CD4-positive, CD25-positive, alpha-beta regulatory T cell (primary cell): ENCODE results near the gene OR11H7. TPM values are rescaled to one million over a fixed set of nuclear protein-coding genes. Genes with fewer than 3 reads are reported as not detected.
"Not testable (repeated sequence)": the region's sequence is repeated elsewhere in the genome, so short reads cannot be mapped to it uniquely, and the experiment has no call there.

Source experiments
- ATAC-seq, 2 donors: fragments of 150-1000 bp; cut with Tn5 transposase; one replicate each; pipeline ENCODE4 v1.10.0; 2021; ENCODE audit warnings: low read depth in 2 of 2, moderate number of reproducible peaks in 2 of 2, moderate library complexity in 1 of 2
- DNase-seq, 3 donors: peaks; one replicate each; pipeline versions ENCODE4 v3.0.0 to v3.0.0-alpha.2; 2012 to 2022; ENCODE audit warnings: mixed read lengths in 1 of 3
- H3K27ac ChIP-seq: one replicate; pipeline ENCODE4 v1.7.0; 2013; ENCODE audit warnings: mild to moderate bottlenecking, low read length; ENCODE audit not compliant: insufficient read depth, poor library complexity, severe bottlenecking
- H3K27me3 ChIP-seq: one replicate; pipeline ENCODE4 v1.7.0; 2013; ENCODE audit warnings: low read length; ENCODE audit not compliant: control insufficient read depth, insufficient read depth
- H3K36me3 ChIP-seq: one replicate; pipeline ENCODE4 v1.7.0; 2013; ENCODE audit warnings: mild to moderate bottlenecking, low read length, moderate library complexity; ENCODE audit not compliant: control insufficient read depth, insufficient read depth
- H3K4me1 ChIP-seq: 2 replicates; pipeline ENCODE4 v1.7.0; 2013; ENCODE audit warnings: mild to moderate bottlenecking, low read length; ENCODE audit not compliant: insufficient read depth, control insufficient read depth, poor library complexity, severe bottlenecking
- H3K4me3 ChIP-seq: one replicate; pipeline ENCODE4 v1.7.0; 2013; ENCODE audit warnings: low read depth, mild to moderate bottlenecking, low read length, moderate library complexity
- H3K9me3 ChIP-seq, 2 experiments: 1 replicate in 1 of 2; 2 replicates in 1 of 2; pipeline ENCODE4 v1.7.0; 2013; ENCODE audit warnings: low read length in 2 of 2, mild to moderate bottlenecking in 1 of 2, moderate library complexity in 1 of 2; ENCODE audit not compliant: control insufficient read depth in 2 of 2
- H3K27ac Mint-ChIP-seq, 3 donors: one replicate each; pipeline ENCODE4 v1.8.0; 2020 to 2022; ENCODE audit warnings: mild to moderate bottlenecking in 3 of 3, mixed read lengths in 3 of 3, moderate library complexity in 2 of 3
- H3K27me3 Mint-ChIP-seq: one replicate; pipeline ENCODE4 v1.8.0; 2022; ENCODE audit warnings: mild to moderate bottlenecking, mixed read lengths
- H3K36me3 Mint-ChIP-seq: one replicate; pipeline ENCODE4 v1.8.0; 2020; ENCODE audit warnings: mixed read lengths
- H3K4me1 Mint-ChIP-seq, 4 donors: one replicate each; pipeline ENCODE4 v1.8.0; 2020 to 2022; ENCODE audit warnings: mixed read lengths in 4 of 4, mild to moderate bottlenecking in 1 of 4
- H3K4me3 Mint-ChIP-seq, 4 donors: one replicate each; pipeline ENCODE4 v1.8.0; 2020 to 2022; ENCODE audit warnings: mild to moderate bottlenecking in 4 of 4, mixed read lengths in 4 of 4, moderate library complexity in 3 of 4
- H3K9me3 Mint-ChIP-seq, 7 donors: one replicate each; pipeline ENCODE4 v1.8.0; 2020 to 2022; ENCODE audit warnings: mixed read lengths in 7 of 7, mild to moderate bottlenecking in 3 of 7, moderate library complexity in 2 of 7
- polyA plus RNA-seq, 4 donors: library from polyadenylated mRNA; unstranded; fragments of 300-500 nt; fragmentation: Illumina TruSeq; gene quantifications; one replicate each; pipeline ENCODE4 v1.2.3, GENCODE V29; 2021
- total RNA-seq: library from RNA; stranded (reverse); gene quantifications from one replicate; pipeline ENCODE4 v1.2.3, GENCODE V29; 2022

OR11H7 gene
- total and polyA plus RNA-seq, 5 donors from 2014 or later = not detected

DNA sequence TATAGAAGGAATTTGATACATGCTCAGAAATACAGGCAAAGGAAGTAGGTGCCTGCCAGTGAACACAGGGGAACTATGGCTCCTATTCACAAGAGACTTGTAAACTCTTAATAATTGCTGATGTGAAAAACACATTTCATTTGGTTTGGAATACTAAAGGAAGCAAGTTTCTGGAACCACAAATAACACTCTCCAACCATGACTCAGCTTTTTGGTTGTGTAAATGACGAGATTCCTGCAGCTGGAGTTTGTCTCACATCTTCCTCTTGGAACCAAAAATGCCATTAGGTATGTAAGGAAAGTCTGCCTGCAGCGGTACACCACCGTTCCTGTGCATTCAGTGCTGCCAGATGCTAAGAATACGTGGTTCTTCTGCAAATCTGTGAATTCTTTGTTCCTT lies 9.7 kb upstream of the OR11H7 start:
- Mint-ChIP-seq H3K36me3 (no peaks in the 10 kb centered on the region), H3K27me3 (peaks cover 5% of the 10 kb centered on the region), H3K4me3 (no peak overlapping the region), H3K4me1 (no peaks in the 10 kb centered on the region), H3K9me3 (peaks cover 0 to 1% (median 0%) of the 10 kb centered on the region in 7 donors), H3K27ac (no peak overlapping the region)
- Histone ChIP-seq H3K9me3 (no peaks in the 10 kb centered on the region), H3K27ac (no peak overlapping the region), H3K4me3 (no peak overlapping the region), H3K27me3 (no peaks in the 10 kb centered on the region), H3K4me1 (no peaks in the 10 kb centered on the region), H3K36me3 (no peaks in the 10 kb centered on the region)
- DNase-seq = no peak
- no peak for ATAC-seq

- ATAC-seq = no peak
- H3K36me3 ChIP-seq = no peaks in the 10 kb centered on the region
- Mint-ChIP-seq H3K4me1 (no peaks in the 10 kb centered on the region), H3K27me3 (peaks cover 5% of the 10 kb centered on the region), H3K36me3 (no peaks in the 10 kb centered on the region), H3K27ac (no peak within 1 kb of the TSS), H3K4me3 (no peak within 1 kb of the TSS), H3K9me3 (peaks cover 0 to 8% (median 0%) of the 10 kb centered on the region in 7 donors)
- no peak for DNase-seq
- H3K27ac ChIP-seq = no peak within 1 kb of the TSS
- H3K4me1 ChIP-seq = no peaks in the 10 kb centered on the region
- H3K27me3 ChIP-seq = no peaks in the 10 kb centered on the region
- H3K9me3 ChIP-seq = no peaks in the 10 kb centered on the region
- H3K4me3 ChIP-seq = no peak within 1 kb of the TSS
These were observed 5.4 kb upstream of the OR11H7 start, which contains the start of gene OR11H6 for GRCh38 chr14:20223410-20223809. Gene OR11H6 (plus strand): TSS chr14:20223710. CDS start chr14:20223710, 0 bp downstream.

- not testable (repeated sequence) for H3K4me1 ChIP-seq, H3K36me3 ChIP-seq, H3K4me1 Mint-ChIP-seq, H3K9me3 Mint-ChIP-seq, H3K4me3 Mint-ChIP-seq, H3K4me3 ChIP-seq, H3K9me3 ChIP-seq, ATAC-seq, H3K27me3 Mint-ChIP-seq, H3K27me3 ChIP-seq, H3K36me3 Mint-ChIP-seq, DNase-seq, H3K27ac ChIP-seq, H3K27ac Mint-ChIP-seq
These were observed 6.6 kb downstream of the OR11H7 start for GRCh38 chr14:20235415-20235814.

DNA sequence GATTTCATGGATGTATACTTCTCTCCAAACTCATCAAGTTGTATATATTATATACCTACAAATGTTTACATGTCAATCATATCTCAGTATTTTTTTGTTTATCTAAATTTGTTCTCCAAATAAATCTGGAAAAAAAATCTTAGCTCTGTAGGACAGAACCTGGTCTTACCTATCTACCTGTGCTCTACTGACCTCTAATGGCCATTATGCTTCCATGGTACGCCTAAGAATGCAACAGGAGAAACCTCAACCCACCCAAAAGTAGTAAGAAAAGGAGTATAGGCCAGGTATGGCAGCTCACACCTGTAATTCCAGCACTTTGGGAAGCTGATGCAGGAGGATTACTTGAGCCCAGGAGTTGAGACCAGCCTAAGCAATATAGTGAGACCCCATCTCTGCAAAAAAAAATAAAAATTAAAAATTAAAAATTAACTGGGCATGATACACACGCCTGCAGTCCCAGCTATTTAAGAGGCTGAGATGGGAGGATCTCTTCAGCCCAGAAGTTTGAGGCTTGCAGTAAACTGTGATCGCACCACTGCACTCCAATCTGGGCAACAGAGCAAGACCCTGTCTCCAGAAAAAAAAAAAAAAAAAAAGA lies 19.0 kb downstream of the OR11H7 start:
- ATAC-seq = no peak

DNA sequence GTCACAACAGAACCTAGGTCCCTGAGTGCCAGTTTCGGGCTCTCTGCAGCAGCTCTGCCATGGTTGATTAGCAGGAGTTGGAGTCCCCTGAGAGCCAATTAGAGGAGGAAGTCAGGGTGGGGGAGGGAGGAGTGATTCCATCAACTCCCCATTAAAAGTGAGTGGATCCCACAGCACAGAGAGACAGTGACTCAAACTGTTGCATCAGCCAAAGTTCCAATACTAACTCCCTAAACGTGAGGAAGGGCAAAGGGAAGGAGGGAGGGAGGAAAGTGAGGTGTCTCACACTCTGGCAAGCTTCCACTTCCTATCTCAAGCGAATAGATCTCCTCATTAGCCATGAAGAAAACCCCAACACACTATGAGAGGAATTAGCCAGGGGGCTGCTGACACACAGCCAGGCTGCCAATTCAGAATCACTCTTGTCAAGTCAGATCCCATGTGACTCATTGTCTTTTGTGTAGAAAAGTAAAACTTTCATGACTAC lies 33.9 kb downstream of the OR11H7 start:
- no peak for ATAC-seq
- Histone ChIP-seq H3K27me3 (no peaks in the 10 kb centered on the region), H3K4me3 (no peak overlapping the region), H3K4me1 (no peaks in the 10 kb centered on the region), H3K27ac (no peak overlapping the region), H3K36me3 (no peaks in the 10 kb centered on the region), H3K9me3 (no peaks in the 10 kb centered on the region)
- no peak overlapping the region for H3K4me3 Mint-ChIP-seq
- H3K9me3 Mint-ChIP-seq = peaks cover 0 to 3% (median 0%) of the 10 kb centered on the region in 7 donors
- no peaks in the 10 kb centered on the region for H3K4me1 Mint-ChIP-seq
- no peaks in the 10 kb centered on the region for H3K27me3 Mint-ChIP-seq
- no peak for DNase-seq
- H3K36me3 Mint-ChIP-seq = peaks cover 26% of the 10 kb centered on the region
- H3K27ac Mint-ChIP-seq = no peak overlapping the region

More for the DNA sequence above, 19.0 kb downstream of the OR11H7 start:
- Histone ChIP-seq H3K4me3 (no peak overlapping the region), H3K4me1 (no peaks in the 10 kb centered on the region), H3K9me3 (peaks cover 0 to 5% of the 10 kb centered on the region in 2 experiments), H3K27me3 (peaks cover 1% of the 10 kb centered on the region), H3K27ac (no peak overlapping the region), H3K36me3 (no peaks in the 10 kb centered on the region)
- H3K36me3 Mint-ChIP-seq = peaks cover under 1% of the 10 kb centered on the region
- H3K27ac Mint-ChIP-seq = no peak overlapping the region
- DNase-seq = peak in 1 of 3 donors; percentile 32
- H3K9me3 Mint-ChIP-seq = peaks cover 0 to 6% (median 4%) of the 10 kb centered on the region in 7 donors
- no peaks in the 10 kb centered on the region for H3K4me1 Mint-ChIP-seq
- no peak overlapping the region for H3K4me3 Mint-ChIP-seq
- no peaks in the 10 kb centered on the region for H3K27me3 Mint-ChIP-seq

- not testable (repeated sequence) for ATAC-seq, H3K27ac ChIP-seq, H3K9me3 Mint-ChIP-seq, DNase-seq, H3K9me3 ChIP-seq, H3K27me3 Mint-ChIP-seq, H3K27ac Mint-ChIP-seq, H3K4me3 Mint-ChIP-seq, H3K36me3 ChIP-seq, H3K4me3 ChIP-seq, H3K4me1 ChIP-seq, H3K27me3 ChIP-seq, H3K4me1 Mint-ChIP-seq
- peaks cover 26% of the 10 kb centered on the region for H3K36me3 Mint-ChIP-seq
These were observed 35.6 kb downstream of the OR11H7 start for GRCh38 chr14:20264361-20264760.

GRCh38 chr14:20274062-20274461 lies 45.3 kb downstream of the OR11H7 start:
- Mint-ChIP-seq H3K4me1 (peaks cover 10 to 20% (median 14%) of the 10 kb centered on the region in 4 donors), H3K27me3 (no peaks in the 10 kb centered on the region), H3K27ac (no peak overlapping the region), H3K36me3 (peaks cover 48% of the 10 kb centered on the region), H3K9me3 (peaks cover 5 to 38% (median 12%) of the 10 kb centered on the region in 7 donors), H3K4me3 (no peak overlapping the region)
- H3K27ac ChIP-seq = no peak overlapping the region
- H3K4me3 ChIP-seq = no peak overlapping the region
- peaks cover 9 to 33% of the 10 kb centered on the region in 2 experiments for H3K9me3 ChIP-seq
- no peaks in the 10 kb centered on the region for H3K36me3 ChIP-seq
- H3K27me3 ChIP-seq = no peaks in the 10 kb centered on the region
- DNase-seq (no peak), ATAC-seq (no peak)
- peaks cover 8% of the 10 kb centered on the region for H3K4me1 ChIP-seq

GRCh38 chr14:20277409-20277808 lies 48.6 kb downstream of the OR11H7 start:
- no peaks in the 10 kb centered on the region for H3K27me3 ChIP-seq
- Mint-ChIP-seq H3K27me3 (no peaks in the 10 kb centered on the region), H3K27ac (peak overlapping the region in 1 of 3 donors; percentile 75), H3K4me3 (no peak overlapping the region), H3K36me3 (peaks cover 61% of the 10 kb centered on the region), H3K9me3 (peaks cover 4 to 32% (median 6%) of the 10 kb centered on the region in 7 donors), H3K4me1 (peaks cover 20 to 39% (median 27%) of the 10 kb centered on the region in 4 donors)
- H3K9me3 ChIP-seq = peaks cover 3 to 22% of the 10 kb centered on the region in 2 experiments
- ATAC-seq (no peak), DNase-seq (no peak)
- H3K4me3 ChIP-seq = no peak overlapping the region
- H3K36me3 ChIP-seq = peaks cover 2% of the 10 kb centered on the region
- H3K4me1 ChIP-seq = peaks cover 18% of the 10 kb centered on the region
- H3K27ac ChIP-seq = no peak overlapping the region
